Endothelial cell of umbilical vein (primary cell): ENCODE data around the gene ZNF503. TPM values are rescaled to one million over a fixed set of nuclear protein-coding genes. Genes with fewer than 3 reads are reported as not detected.

Experiments used
- BruUV-seq: library from RNA; stranded (reverse); fragments of 400-500 nt; replicated peaks from 2 replicates; lab custom pipeline; 2021; lab: Mats Ljungman, UMichigan
- CTCF ChIA-PET: fragments of 300-600, 350-600 bp; sonication (Branson Sonifier 250); formaldehyde crosslinking; loops from one replicate; lab custom pipeline; 2021; ENCODE audit warnings: antibody characterized with exemption, inconsistent platforms; lab: Charles Lee
- POLR2A ChIA-PET: fragments of 300-600, 350-600 bp; sonication (Branson Sonifier 250); formaldehyde crosslinking; loops from one replicate; lab custom pipeline; 2021; ENCODE audit warnings: antibody characterized with exemption, inconsistent platforms; lab: Charles Lee
- DNase-seq: peaks from one replicate; pipeline ENCODE4 v3.0.0-alpha.2; 2011; ENCODE audit warnings: low read depth, low spot score
- FAIRE-seq: peaks from 2 replicates; lab custom pipeline; 2011; peaks lifted over from hg19 to GRCh38; lab: Jason Lieb, UNC
- H2AFZ ChIP-seq: 2 replicates; pipeline ENCODE4 v1.6.0; 2012; ENCODE audit warnings: low read depth, low read length, control low read depth, inconsistent platforms
- H3K27ac ChIP-seq: 2 replicates; pipeline ENCODE4 v1.5.1; 2011; ENCODE audit warnings: low read depth, mild to moderate bottlenecking, control low read depth, low read length, moderate library complexity; ENCODE audit not compliant: insufficient read depth
- H3K27me3 ChIP-seq, 2 experiments: 2 replicates each; pipeline versions ENCODE4 v1.6.0 to v1.6.1; 2011; ENCODE audit warnings: low read length in 2 of 2, mixed read lengths in 1 of 2; ENCODE audit not compliant: control insufficient read depth in 2 of 2, insufficient read depth in 2 of 2
- H3K36me3 ChIP-seq, 2 experiments: 2 replicates in 1 of 2; 3 replicates in 1 of 2; pipeline ENCODE4 v1.5.1; 2011; ENCODE audit warnings: low read length in 2 of 2, mild to moderate bottlenecking in 1 of 2, moderate library complexity in 1 of 2; ENCODE audit not compliant: control insufficient read depth in 2 of 2, insufficient read depth in 2 of 2; ENCODE audit errors: extremely low read depth in 1 of 2
- H3K4me1 ChIP-seq: 3 replicates; pipeline ENCODE4 v1.5.1; 2011; ENCODE audit warnings: mild to moderate bottlenecking, low read length; ENCODE audit not compliant: control insufficient read depth, insufficient read depth; ENCODE audit errors: extremely low read depth
- H3K4me2 ChIP-seq: 2 replicates; pipeline ENCODE4 v1.6.1; 2011; ENCODE audit warnings: low read length, control low read depth, mixed read lengths; ENCODE audit not compliant: insufficient read depth
- H3K4me3 ChIP-seq, 3 experiments: fragments of 200-600 bp in 1 of 3; sonication (generic), shearing (Covaris generic) in 1 of 3; replicated peaks in 1 of 3; 2 replicates each; pipeline ENCODE4 v1.5.1; 2011 to 2016; ENCODE audit warnings: control low read depth in 3 of 3, low read length in 3 of 3, mild to moderate bottlenecking in 2 of 3, inconsistent platforms in 1 of 3, low read depth in 1 of 3, moderate library complexity in 1 of 3; ENCODE audit not compliant: insufficient read depth in 1 of 3
- H3K79me2 ChIP-seq: 2 replicates; pipeline ENCODE4 v1.6.0; 2012; ENCODE audit warnings: low read length, inconsistent platforms; ENCODE audit not compliant: control insufficient read depth, insufficient read depth
- H3K9ac ChIP-seq: replicated peaks from 2 replicates; pipeline ENCODE3; 2011; ENCODE audit warnings: low read length, control low read depth; ENCODE audit not compliant: insufficient read depth; ENCODE audit errors: extremely low read depth
- H3K9me1 ChIP-seq: replicated peaks from 3 replicates; pipeline ENCODE4 v1.6.0; 2011; ENCODE audit warnings: mild to moderate bottlenecking, low read length; ENCODE audit not compliant: control insufficient read depth, insufficient read depth; ENCODE audit errors: extremely low read depth
- H3K9me3 ChIP-seq: replicated peaks from 2 replicates; pipeline ENCODE4 v1.5.1; 2012; ENCODE audit warnings: low read length, inconsistent platforms; ENCODE audit not compliant: control insufficient read depth, insufficient read depth
- H4K20me1 ChIP-seq: replicated peaks from 2 replicates; pipeline ENCODE3; 2011; ENCODE audit warnings: mild to moderate bottlenecking, low read length; ENCODE audit not compliant: control insufficient read depth, insufficient read depth; ENCODE audit errors: extremely low read depth
- CTCF ChIP-seq, 2 donors: IDR thresholded peaks; 1 replicate in 1 of 2; 2 replicates in 1 of 2; pipeline ENCODE4 v1.5.1; 2011; ENCODE audit warnings: low read length in 2 of 2, mild to moderate bottlenecking in 2 of 2, moderate library complexity in 2 of 2, control low read depth in 1 of 2, inconsistent platforms in 1 of 2, low read depth in 1 of 2; ENCODE audit not compliant: insufficient read depth in 1 of 2; ENCODE audit errors: extremely low read depth in 1 of 2
- EZH2 ChIP-seq: IDR thresholded peaks from 2 replicates; pipeline ENCODE4 v1.6.1; 2012; ENCODE audit warnings: borderline replicate concordance, low read depth, mild to moderate bottlenecking, moderate library complexity, low read length, inconsistent platforms; ENCODE audit not compliant: severe bottlenecking
- FOS ChIP-seq: IDR thresholded peaks from 2 replicates; pipeline ENCODE4 v1.6.1; 2011; ENCODE audit warnings: mild to moderate bottlenecking, low read length, moderate library complexity, borderline replicate concordance; ENCODE audit not compliant: insufficient read depth
- GATA2 ChIP-seq: IDR thresholded peaks from 2 replicates; pipeline ENCODE4 v1.7.0; 2011; ENCODE audit warnings: low read depth, mild to moderate bottlenecking, moderate library complexity, mixed read lengths, low read length; ENCODE audit not compliant: insufficient read length, insufficient read depth
- JUN ChIP-seq: IDR thresholded peaks from 2 replicates; pipeline ENCODE4 v1.6.1; 2011; ENCODE audit warnings: borderline replicate concordance, low read depth; ENCODE audit not compliant: insufficient read length, insufficient read depth
- MAX ChIP-seq: IDR thresholded peaks from 2 replicates; pipeline ENCODE4 v1.6.1; 2011; ENCODE audit not compliant: insufficient read depth, insufficient read length
- MYC ChIP-seq: IDR thresholded peaks from one replicate; pipeline ENCODE4 v1.6.1; 2011; ENCODE audit warnings: mild to moderate bottlenecking, low read depth, low read length
- POLR2A ChIP-seq: IDR thresholded peaks from 2 replicates; pipeline ENCODE4 v1.6.1; 2012; ENCODE audit warnings: low read depth, mild to moderate bottlenecking, control low read depth, low read length
- POLR2AphosphoS5 ChIP-seq: IDR thresholded peaks from 2 replicates; pipeline ENCODE4 v1.6.1; 2012; ENCODE audit warnings: low read depth, mild to moderate bottlenecking, control low read depth, low read length, moderate library complexity; ENCODE audit not compliant: insufficient read depth
- dilution Hi-C: fragments of 300-500 bp; cut with MboI; formaldehyde crosslinking; loops from one replicate; pipeline ENCODE4 v1.15.0; 2019; ENCODE audit warnings: low sequenced_read_pairs; ENCODE audit not compliant: extremely low pct_ligation_motif_present
- intact Hi-C: fragments of 100-400 bp; cut with micrococcal nuclease; formaldehyde crosslinking; loops from one replicate; pipeline ENCODE4 v1.10.0; 2022
- polyA plus RNA-seq, 4 experiments: library from polyadenylated mRNA; depleted of rRNA in 3 of 4; stranded (reverse) in 3 of 4; unstranded in 1 of 4; fragments of >200 nt; gene quantifications; 2 replicates each; pipeline versions ENCODE4 v1.2.1 to v1.2.3, GENCODE V29; 2011 to 2012; ENCODE audit warnings: missing spikeins in 1 of 4
- total RNA-seq: library from RNA; stranded (reverse); gene quantifications from 2 replicates; pipeline ENCODE4 v1.2.3, GENCODE V29; 2021

The ZNF503 gene
- total and polyA plus RNA-seq, 2 donors (not counting 3 experiments of a cell fraction or from before 2014, with no cell fraction given) = 0.58 to 2.2 TPM

DNA sequence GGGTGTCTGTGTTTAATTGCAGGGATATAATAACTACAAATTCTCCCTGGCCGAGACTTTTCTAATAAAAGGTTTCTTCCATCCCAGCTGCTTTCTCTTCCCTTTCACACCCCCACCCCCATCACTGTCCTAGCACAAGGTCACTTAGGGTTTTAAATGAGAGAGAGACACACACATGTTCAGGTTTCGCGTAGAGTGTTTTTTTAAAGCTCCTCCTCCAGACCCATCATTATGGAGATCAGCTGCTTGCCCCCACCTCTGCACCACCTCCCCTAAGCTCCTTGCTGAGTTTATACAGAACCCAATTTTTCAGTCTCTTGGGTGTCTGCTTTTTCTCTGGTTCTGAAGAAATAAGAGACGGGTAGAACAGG lies 48.5 kb upstream of the ZNF503 start:
- dilution Hi-C loops = no loop called here
- FAIRE-seq = no peak
- intact Hi-C loops = no loop called here

DNA sequence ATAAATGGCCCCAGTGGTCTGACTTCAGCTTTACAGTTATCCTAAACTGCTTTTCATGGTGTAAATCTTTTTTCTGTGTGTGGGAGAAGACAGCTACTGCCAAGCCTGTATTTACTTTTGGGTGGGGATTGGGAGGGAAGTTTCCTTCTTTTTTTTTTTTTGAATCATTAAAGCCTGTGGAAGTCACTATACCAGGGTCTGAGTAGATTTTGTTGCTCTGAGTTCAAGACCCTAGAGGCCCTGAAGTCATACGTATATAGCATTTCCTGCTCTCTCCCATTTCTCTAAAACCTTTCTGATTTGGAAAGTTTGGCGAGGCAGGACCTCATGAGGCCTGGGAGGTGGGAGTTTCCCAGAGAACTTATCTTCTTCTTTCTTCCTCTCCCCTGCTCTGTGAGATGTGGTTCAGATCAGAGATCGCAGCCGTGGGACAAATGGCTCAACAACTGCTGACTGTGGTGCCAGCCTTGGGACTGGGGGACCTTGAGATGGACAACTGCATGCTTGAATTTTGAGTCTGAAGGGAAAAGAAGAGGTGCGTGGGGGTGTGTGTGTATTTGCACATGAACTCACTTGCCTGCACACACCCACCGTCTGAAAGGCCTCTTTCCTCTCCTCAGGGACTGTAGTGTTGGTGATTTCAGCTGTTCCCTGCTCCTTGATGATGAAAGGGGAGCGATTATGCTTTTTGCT lies 48.0 kb upstream of the ZNF503 start:
- H2AFZ ChIP-seq = no peak overlapping the region
- no peaks in the 10 kb centered on the region for H4K20me1 ChIP-seq
- no peaks in the 10 kb centered on the region for H3K79me2 ChIP-seq
- no peaks in the 10 kb centered on the region for H3K4me1 ChIP-seq
- H3K4me2 ChIP-seq = no peak overlapping the region
- no peak overlapping the region for H3K4me3 ChIP-seq
- H3K9me3 ChIP-seq = no peaks in the 10 kb centered on the region
- H3K27ac ChIP-seq = no peak overlapping the region
- H3K27me3 ChIP-seq = peaks cover 2 to 4% of the 10 kb centered on the region in 2 experiments
- dilution Hi-C loops (no loop called here), intact Hi-C loops (no loop called here)
- DNase-seq = no peak
- H3K9me1 ChIP-seq = no peaks in the 10 kb centered on the region
- no peaks in the 10 kb centered on the region for H3K36me3 ChIP-seq
- BruUV-seq = no TSS peak
- H3K9ac ChIP-seq = no peak overlapping the region
- TF ChIP-seq POLR2A = no peak
- TF ChIP-seq CTCF (IDR thresholded peaks at IDR 0.05; ENCODE audit: extremely low read depth in 1 of 2, insufficient read depth in 1 of 2, low read depth in 1 of 2, low read length in 2 of 2) = no peak
- no peak for TF ChIP-seq POLR2AphosphoS5
- no peak for TF ChIP-seq EZH2
- TF ChIP-seq MAX = no peak
- no peak for TF ChIP-seq FOS
- no peak for TF ChIP-seq MYC
- TF ChIP-seq GATA2 = no peak
- TF ChIP-seq JUN = no peak
- FAIRE-seq = no peak
- ChIA-PET CTCF (interaction anchor here (0.7 kb wide), 1 partner anchor 8 kb away, joined by 3 read pairs; no protein-coding TSS in a partner anchor), POLR2A (no interaction called here)

More for the DNA sequence above, 48.5 kb upstream of the ZNF503 start:
- Histone ChIP-seq H3K27ac (no peak overlapping the region), H3K9ac (no peak overlapping the region), H3K9me1 (no peaks in the 10 kb centered on the region), H3K4me2 (no peak overlapping the region), H2AFZ (no peak overlapping the region), H3K79me2 (no peaks in the 10 kb centered on the region), H3K9me3 (no peaks in the 10 kb centered on the region), H4K20me1 (no peaks in the 10 kb centered on the region), H3K36me3 (no peaks in the 10 kb centered on the region), H3K4me1 (no peaks in the 10 kb centered on the region), H3K27me3 (peaks cover 2 to 4% of the 10 kb centered on the region in 2 experiments), H3K4me3 (no peak overlapping the region)
- ChIA-PET CTCF (no interaction called here), POLR2A (no interaction called here)
- BruUV-seq = no TSS peak
- TF ChIP-seq POLR2A (no peak), MAX (no peak), JUN (no peak)
- no peak for DNase-seq
